Fibroblast of skin of back (primary cell): ENCODE results near the gene MLLT10.

Experiments
- DNase-seq: peaks from one replicate; pipeline ENCODE4 v3.0.0-alpha.2; 2013

Gene MLLT10

DNA sequence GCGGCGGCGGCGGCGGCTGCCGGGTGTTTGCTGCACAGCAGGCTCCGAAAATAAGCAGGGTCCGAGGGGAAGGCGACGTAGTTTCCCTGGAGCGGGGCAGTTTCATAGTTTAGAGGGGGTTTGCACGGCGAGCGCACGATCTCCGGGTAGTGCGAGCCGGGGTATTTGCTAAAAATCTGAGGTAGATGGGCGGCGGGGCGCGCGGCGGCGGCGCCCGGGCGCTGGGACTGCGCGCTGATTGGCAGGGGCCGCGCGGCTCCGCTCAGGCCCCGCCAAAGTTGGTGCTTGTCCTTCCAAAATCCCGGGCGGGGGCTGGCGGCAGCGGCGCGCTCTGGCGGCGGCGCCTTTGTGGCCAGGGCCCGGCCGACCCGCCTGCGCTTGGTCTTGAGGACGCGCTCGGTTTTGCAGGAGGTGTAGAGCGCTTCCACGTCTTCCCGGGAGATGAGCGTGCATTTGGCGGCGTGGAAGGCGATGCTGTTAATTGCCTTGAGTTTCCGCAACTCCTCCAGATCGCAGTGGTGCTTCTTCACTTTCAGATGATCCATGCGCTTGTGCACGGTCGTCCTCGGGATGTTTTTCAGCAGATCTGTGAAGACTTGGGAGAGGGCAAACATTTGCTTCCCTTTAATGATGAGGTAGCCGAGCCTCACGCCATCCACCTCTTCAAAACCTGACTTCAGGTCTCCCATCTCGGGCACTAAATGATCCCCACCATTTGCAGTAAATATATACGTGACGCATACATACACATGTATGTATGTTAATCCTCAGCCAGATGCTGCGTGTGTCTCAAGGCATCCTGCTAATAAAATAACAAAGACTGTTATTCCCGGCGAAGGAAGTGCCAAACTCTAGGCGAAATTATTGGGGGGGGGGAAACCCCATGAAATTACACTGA, 16.6 kb upstream of the MLLT10 start:
- DNase-seq: peak; percentile 71

DNA sequence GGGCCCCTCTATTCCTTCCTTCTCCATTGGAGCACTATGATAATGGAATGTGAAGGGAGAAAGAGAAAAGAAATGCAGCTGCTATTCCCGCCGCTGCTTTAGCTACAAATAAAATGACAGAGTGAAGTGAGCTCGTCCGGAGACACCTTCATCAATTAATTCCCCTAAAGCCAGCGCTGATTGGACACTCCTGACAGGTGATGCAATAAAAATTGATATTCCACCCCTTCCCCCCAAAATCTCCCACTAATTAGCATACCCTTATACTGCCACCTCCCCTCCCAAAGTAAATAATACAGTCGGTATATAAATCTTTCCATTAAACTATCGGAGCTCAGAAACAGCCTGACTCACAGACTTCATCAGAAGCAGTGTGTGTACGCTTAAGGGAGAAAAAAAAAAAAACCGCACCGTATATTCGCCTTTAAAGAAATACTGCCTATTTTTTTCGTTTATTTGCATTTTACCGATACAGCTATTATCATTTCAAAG, 15.8 kb upstream of the MLLT10 start:
- DNase-seq: peak; percentile 65

DNA sequence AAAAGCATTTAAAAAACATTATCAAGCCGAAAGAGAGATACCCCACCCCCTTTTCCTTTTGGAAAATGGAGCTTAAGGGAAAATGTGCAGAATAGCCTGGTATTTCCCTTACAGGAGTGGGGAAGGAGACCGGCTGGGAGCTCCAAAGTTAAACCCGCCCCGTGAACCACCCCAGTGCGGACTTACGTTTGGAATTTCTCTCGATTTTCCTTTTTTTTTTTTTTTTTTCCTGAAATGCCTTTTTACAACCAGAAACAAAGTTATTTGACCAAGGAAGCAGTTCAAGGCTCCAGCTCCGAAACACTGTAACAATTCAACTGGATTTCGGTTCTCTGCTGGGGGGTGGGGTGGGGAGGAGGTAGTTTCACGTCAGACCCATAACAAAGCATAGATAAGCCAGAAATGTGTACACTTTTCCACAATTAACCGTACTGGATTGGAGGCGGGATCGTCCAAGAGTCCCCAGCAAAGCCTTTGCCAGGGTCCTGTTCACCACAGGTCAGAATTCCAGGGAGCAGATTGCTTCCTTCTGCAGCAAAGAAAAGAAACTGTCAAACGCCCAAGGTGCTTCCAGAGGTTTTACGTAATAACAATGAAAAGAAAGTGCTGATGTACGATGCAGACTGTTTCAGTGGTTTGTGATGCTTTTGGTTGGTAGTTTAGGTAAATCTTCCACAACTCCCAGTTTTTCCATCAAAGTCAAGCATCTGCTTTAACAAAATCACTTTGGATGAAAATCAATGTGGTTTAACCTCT, 15.2 kb upstream of the MLLT10 start:
- no peak for DNase-seq

DNA sequence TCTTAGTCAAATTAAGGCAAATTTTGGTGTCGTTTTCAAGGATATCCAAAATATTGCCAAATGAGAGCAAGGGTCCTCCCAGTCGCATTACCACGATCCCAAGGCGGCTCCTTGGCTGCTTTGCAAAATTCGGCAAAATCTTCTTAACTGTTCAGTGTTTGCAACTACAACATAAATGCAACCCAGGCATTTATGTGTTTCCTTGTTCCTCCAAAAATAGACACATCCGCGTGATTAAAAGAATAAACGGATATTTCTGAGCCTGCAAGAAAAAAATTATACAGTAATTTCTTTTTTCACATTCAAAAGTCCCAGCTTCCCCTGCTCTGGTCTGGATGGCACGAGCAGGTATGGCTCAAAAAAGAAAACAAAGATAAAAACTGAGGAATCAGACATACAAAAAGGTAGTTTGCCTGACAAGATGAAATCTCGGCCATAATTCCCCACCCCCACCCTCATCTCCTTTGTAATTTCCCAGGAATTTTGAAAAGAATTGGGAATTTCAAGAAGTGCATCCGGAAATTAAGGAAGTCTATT, 14.6 kb upstream of the MLLT10 start:
- no peak for DNase-seq

DNA sequence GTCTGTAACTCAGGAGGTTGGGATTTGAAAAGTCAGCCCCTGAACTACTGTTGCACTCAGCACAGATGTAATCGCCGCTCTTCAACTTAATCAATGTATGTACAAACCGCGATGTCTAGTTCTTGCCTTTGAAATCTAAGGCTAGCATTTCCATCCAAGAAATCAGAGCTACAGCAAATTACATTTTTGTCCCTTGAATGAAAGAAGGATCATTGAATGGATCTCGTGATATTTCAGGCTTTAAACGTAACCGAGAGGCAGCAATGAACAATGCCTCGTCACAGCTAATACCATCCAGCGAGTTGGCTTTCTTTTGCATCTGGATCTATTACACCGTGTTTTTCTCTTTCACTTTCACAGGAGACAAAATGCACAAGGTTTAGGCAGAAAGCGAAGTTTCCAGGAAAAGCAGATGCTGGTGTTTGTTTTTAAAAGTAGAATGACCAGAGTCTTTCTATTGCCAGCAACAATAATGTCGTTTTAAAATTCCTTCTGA, 14.0 kb upstream of the MLLT10 start:
- DNase-seq: peak; percentile 78

DNA sequence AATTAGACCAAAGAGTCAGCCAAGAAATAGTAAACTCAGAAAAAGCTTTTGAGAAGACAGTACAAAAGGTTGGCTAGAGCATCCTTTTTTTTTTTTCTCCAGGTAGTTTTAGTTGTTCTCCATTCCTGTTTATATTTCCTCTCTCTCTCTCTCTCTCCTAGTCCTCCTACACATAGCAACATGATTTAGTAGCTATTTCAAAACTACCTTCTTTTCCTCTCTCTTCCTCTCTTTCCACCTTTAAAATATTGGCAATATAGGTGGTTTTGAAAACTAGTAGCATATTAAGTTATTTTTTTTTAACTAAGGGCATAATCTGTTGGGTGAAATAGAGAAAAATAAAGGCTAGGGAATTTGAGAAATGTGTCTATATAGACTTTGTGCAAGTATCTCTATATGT, 13.5 kb upstream of the MLLT10 start:
- DNase-seq: no peak

DNA sequence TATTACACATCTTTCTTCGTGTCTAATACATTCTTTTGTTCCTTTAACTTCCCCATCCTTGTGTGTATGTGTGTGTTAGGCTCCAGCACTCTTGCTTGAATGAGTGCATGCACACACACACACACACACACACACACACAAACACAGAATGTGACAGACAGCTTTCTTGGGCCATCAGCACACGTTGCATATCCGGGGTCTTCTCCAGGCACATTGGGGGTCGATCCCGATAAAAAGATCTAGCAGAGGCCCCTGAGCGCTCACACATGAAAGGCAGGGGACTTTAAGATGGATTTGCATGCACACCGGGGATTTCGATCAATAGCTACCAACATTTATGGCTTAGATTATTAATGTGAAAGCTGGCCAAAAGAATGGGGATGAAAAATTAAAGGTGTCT, 13.1 kb upstream of the MLLT10 start:
- DNase-seq: no peak

DNA sequence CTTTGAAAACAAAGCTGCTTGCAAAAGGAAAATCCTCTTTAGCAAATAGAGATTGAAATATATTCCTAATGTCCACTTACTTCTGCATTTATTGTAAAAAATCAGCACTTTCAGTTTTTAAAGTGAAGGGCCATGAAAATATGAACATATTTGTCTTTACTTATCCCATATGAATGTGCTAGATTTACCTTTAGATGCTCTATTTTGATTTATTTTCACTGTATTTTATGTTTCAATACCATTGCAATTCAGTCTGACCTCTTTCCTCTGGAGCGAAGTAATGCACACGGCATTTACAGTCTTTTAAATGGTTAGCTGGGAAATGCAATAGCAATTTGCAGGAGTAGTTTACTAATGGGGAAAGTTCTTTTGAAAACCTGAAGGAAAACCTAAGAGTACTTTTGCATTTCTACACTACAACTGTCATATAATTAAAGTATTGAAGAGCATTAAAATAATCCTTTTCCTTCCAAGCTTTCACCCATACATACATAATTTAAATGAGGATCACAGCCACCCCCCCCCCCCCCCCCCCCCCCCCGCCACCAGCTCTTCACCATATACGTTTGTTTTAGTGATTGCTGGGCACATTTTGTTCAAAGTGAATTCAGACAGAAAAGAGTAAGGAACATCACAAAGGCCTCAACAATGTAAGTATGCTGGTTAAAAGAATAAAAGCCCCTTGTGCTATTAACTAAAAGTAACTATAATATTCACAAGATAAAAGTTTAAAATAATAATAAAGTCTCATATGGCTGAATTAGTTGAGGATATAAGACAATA, 12.1 kb upstream of the MLLT10 start:
- no peak for DNase-seq

DNA sequence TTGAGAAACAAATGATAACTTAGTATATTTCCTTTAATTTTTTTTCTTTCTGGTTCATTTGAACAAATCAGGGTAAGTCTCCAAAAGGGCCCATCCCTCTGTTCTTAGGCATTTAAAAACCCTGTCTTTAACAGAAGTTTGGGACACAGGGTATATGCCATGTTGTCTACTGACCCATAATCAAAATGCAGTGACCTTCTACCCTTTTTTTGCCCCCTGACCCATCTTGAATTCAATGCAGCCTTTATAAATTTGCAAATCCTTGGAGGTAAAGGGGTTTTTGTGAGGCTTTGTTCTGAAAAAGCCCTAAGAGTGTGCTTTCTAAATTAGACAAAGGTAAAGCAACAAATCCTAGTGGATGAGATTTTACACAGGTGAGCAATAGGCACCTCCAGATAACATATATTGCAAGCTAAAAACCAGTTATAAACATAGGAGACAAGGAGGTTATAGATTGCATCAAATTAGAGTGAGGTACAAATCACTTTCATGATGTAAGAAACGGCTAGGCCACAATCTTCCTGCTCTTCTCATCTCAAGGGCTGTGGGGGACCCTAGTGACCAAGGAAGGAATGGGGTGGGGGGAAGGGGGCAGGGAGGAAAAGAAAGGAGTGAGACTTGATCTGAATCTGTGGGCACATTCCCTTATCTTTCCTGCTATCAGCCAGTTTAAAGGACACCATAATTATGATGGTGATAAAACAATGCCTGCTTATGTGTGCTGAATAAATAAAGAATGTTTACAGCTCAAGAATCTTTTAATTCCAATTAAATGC, 11.2 kb upstream of the MLLT10 start:
- no peak for DNase-seq

DNA sequence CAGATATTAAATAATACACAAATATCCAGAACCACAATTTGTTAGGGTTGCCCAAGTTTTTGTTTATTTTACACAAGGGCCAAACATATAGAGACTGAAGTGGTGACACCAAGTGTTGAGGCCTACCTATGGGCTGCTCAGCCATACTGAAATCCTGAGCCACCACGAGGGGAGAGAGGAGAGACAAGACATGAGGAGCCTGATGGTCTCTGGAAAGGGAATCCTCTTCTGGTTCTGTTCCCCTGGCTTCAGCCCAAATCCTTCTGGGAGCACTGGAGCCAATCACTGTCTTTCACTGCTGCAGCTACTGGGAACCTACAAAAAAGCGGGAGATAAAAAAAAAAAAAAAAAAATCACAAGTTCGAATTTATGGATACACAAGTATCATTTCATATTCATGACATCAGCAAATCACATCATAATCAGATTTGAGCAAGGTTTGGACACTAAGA, 10.4 kb upstream of the MLLT10 start:
- DNase-seq: peak; percentile 50

DNA sequence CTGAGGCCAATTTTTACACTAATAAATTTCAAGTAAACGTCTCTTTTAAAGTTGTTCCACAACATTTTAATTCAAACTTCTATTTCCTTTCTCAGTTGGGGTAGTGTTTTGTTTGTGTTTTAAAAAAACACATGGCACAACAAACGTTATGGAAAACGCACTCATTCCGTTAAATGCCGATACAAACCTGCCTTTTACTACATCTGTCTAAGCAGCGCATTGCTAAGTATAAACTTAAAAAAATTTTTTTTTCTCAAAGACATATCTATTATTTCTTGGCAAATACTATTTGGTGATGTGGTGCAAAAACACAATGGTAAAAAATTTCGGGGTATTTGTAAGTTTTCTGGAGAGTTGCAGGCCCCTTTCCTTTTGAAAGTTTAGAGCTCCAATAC, 9.9 kb upstream of the MLLT10 start:
- DNase-seq: no peak

DNA sequence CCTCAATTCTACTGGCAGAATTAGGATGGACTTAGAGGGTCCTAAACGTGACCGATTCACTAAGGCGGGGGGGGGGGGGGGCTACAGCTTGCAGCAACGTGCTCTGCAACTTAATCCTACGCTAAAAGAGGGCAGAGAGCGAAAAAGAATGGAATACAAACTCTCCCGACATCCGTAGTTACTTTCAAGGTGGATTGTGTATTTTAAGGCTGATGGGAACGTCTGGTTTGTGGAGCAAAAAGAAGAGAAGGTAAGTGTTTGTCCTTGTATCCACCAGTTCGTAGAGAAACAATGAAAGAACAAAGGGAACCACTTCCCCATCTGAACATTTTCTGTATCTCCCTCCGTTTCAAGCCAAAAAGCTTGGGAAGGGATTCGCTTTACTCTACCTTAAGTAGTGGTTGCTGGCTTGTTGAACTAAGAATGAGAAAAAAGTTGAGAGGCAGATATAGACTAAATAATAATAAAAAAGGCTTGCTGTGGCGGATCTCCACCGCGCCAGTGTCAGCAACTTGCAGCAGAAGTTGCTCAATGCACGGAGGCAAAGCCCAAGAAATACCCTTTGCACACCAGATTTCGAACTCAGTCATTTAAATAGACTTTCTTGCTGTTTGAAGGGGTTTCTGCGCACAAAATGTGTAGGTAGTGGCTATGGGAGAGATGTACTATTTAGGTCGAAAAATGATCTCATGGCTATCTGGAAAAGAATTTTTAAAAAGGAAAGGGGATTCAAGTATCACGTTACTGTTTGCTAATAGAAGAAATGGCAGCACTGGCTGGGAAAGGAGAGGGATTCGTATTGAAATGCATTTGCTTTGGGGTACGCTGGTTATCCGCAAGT, 9.3 kb upstream of the MLLT10 start:
- DNase-seq: peak; percentile 45

DNA sequence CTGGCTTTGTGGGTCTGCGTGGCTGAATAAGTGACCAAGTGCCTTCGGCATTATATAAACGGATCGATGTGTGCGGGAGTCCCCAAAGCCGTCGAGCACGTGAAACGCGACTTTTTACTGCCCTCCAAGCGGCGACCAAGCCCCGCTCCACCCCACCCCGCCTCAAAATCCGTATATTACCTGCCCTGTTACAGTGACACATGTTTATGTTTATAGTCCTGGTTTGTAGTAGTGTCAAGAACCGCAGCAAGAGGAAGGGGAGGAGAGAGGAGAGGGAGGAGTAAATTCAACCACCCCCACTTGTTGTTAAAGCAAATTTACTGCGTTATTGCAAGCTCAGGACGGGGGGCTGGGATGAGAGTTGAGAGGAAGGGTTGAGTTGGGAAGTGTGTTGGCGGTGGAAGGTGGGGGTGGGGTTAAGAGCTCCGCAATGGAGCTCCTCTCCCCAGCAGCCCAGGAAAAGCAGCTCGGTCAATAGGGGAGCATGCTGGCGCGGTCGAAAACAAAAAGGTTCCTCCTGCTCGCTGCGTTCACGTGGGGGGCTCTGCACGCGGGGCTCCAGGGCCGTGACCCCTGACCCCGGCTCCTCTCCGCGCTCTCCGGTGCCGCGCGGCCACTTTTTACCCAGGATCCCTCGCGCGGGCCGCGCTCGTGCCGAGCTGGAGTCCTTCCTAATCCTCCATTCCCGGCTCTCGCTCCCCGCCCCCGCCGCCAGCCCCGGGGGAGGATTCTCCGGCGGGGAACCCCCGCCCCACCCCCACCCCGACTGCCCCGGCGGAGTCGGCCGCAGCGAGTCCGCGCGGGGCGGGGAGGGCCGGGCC, 8.5 kb upstream of the MLLT10 start, which contains the start of gene SKIDA1:
SKIDA1 (minus strand) TSS at position 316 of the 821 bp plus-strand sequence. CDS start 7,860 bp downstream, outside the sequence.
- DNase-seq: peak; percentile 87

DNA sequence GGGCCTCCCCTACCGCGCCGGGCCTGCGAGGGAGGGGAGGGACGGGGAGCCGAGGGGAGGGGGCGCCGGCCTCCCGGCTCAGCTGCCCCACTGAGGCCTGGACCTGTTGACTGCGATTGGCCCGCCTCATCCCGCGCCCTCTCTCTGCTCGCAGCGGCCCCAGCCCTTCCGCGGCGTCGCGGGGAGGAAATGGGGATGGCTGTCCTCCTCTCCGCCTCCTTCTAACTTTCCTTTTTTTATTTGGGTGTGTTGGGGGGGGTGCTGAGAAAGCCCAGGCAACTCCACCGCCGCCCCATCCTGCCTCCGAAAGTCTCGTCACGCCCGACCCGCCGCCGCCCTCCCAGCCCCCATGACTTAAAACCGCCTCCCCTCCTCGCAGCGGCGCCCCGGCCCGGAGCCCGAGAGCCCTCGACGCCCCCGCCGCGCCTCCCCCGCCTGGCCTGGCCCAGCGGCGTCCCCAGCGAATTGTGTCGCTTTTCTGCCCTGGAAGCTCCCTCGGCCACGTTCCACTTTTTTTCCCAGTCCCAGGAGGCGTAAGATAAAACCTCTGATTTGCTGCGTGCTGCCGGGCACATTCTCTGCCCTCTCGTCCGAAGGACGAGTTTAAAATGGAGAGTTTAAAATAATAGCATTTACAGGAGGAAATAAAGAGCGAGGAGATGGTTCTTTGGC, 7.7 kb upstream of the MLLT10 start:
- peak; percentile 92 for DNase-seq

DNA sequence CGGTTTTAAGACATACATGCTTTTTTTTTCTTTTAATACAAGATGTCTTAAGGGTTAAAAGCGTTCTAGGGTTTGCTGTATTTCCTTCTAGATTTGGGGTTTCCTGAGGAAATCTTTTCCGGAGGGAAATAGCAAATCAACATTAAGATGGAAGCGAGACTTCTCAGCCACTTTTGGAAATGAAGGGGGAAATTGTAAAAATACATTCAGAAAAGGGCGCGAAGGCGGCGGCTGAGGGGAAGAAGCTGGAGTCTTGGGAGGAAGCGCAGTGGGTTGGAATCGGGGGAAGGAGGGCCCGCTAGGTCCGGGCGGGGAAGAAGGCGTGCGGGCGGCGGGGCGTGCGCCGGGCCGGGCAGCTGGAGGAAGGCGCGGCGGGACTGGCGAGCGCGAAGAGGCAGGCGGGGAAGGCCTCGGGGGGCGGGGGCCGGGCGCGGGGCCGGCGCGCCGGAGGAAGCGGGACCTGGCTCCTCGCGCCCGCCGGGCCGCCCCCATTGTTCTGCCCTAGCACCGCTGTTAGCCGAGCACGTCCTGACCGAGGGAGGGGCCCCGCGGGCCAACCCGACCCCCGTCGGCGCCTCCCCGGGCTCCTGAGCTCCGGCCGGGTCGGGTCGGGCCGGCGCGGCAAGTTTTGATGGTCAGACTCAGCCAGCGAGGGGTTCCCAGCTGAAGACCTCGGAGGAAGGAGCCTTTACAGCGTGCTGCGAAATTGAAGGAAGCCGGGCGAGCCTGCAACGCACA, 7.0 kb upstream of the MLLT10 start:
- DNase-seq: peak; percentile 74

DNA sequence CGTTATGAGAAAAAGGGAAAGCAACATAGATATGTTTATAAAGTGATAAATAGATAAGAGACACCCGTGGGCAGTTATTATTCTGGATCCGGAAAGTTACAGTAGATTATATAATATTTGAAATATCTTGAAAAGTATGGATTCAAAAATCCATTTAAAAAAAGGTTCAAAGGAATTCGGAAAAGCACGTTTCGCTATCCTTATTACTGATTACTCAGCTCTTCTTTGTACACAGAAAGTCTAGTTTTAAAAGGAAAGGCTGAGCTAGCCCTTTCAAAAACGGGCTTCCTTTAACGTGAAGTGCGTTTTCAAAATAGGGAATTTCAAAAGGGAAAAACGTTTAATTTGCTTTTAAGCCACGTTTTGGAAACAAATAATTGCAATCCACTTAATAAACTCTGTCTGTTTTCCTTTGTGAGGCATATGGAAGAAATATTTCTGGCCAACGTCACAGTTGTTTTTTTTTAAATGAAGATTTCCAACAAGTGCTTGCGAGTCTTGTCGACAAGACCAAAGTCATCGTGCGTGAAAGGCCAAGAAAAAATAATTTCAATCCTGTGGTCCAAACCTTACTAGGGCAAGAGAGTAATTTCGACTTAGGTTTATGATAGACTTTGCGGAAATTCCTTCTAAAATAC, 6.3 kb upstream of the MLLT10 start:
- peak; percentile 47 for DNase-seq

DNA sequence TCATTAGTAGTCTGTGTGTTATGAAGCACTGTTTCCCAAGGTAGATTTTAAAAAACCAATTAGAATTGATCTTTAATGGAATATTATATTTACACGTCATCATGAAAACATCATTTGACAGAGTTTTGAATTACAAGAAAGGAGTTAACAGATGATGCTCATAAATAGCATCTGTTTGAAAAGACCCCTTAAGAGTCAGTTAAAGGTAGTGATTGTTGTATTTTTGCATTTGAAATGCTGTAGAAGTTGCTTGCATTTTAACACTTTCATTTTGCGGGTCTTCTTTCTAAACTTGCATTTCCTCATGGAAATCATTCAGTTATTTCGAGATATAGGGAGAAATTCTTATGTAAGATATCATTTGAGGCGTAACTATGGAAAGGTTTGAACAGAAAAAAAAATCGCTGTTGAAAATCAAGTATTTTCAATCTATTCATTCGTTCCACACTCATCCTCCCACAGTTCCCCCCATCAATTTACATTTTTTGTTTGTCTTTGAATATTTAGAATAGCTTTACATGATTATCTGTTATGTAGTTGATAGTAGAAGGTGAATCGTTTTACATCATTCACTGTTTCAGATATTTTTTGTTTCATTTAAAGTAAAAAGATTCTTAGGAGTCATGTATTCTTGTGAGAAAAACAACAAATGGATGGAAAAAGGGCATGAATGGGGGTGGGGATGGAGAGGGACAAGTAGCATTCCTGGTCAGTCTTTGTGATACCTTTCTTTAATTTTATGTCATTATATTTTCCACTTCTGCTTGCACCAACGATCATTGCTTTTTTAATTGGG, 5.6 kb upstream of the MLLT10 start:
- no peak for DNase-seq
